GM21737 (cell line): ENCODE results near the gene TRAPPC2L.

Source experiments
- ATAC-seq: cut with Tn5 transposase; IDR thresholded peaks from one replicate; pipeline ENCODE4 v1.9.1; 2021; ENCODE audit warnings: mild to moderate bottlenecking, moderate library complexity; ENCODE audit not compliant: unreplicated experiment

Gene TRAPPC2L

GRCh38 chr16:88856122-88856827 is 652 bp upstream of the TRAPPC2L start:
- no peak for ATAC-seq

- peak; percentile 32 for ATAC-seq
Observed at GRCh38 chr16:88857728-88858339, 907 bp downstream of the TRAPPC2L start.

- ATAC-seq = no peak
Observed at GRCh38 chr16:88859381-88860091, 2.6 kb downstream of the TRAPPC2L start.

GRCh38 chr16:88861359-88861758 is 4.4 kb downstream of the TRAPPC2L start:
- no peak for ATAC-seq

GRCh38 chr16:88862968-88863367 is 6.0 kb downstream of the TRAPPC2L start:
- ATAC-seq = no peak

- ATAC-seq = no peak
Observed at GRCh38 chr16:88863426-88863825, 6.5 kb downstream of the TRAPPC2L start.

- ATAC-seq = no peak
Observed at GRCh38 chr16:88864099-88864498, 7.2 kb downstream of the TRAPPC2L start.

- no peak for ATAC-seq
Observed at GRCh38 chr16:88864521-88864920, 7.6 kb downstream of the TRAPPC2L start.

- ATAC-seq = no peak
Observed at GRCh38 chr16:88865310-88865709, 8.4 kb downstream of the TRAPPC2L start.

- no peak for ATAC-seq
Observed at GRCh38 chr16:88865742-88866141, 8.8 kb downstream of the TRAPPC2L start.

GRCh38 chr16:88866151-88866920 is 9.4 kb downstream of the TRAPPC2L start, which contains the start of gene PABPN1L:
TSS of gene PABPN1L (minus strand) at chr16:88866660. CDS start at chr16:88866606, 54 bp downstream.
- ATAC-seq = no peak

- ATAC-seq = no peak
Observed at GRCh38 chr16:88867581-88868246, 10.8 kb downstream of the TRAPPC2L start.

GRCh38 chr16:88868974-88869672 is 12.2 kb downstream of the TRAPPC2L start:
- ATAC-seq = no peak

- ATAC-seq = no peak
Observed at GRCh38 chr16:88869673-88869980, 12.7 kb downstream of the TRAPPC2L start.

- no peak for ATAC-seq
Observed at GRCh38 chr16:88870608-88871348, 13.9 kb downstream of the TRAPPC2L start.

- ATAC-seq = no peak
Observed at GRCh38 chr16:88871349-88871702, 14.4 kb downstream of the TRAPPC2L start.

GRCh38 chr16:88871730-88872416 is 14.9 kb downstream of the TRAPPC2L start:
- no peak for ATAC-seq

- ATAC-seq = no peak
Observed at GRCh38 chr16:88872650-88873331, 15.9 kb downstream of the TRAPPC2L start.
